Colonic mucosa (tissue), 4 donors: ENCODE measurements around the gene HEXIM1. TPM values are rescaled to one million over a fixed set of nuclear protein-coding genes. Genes with fewer than 3 reads are reported as not detected.

ENCODE experiments used
- DNase-seq: peaks from one replicate; pipeline ENCODE4 v3.0.0-alpha.2; 2020
- H3K27ac ChIP-seq: fragments of 200-600 bp; one replicate; pipeline ENCODE4 v1.8.0; 2021
- H3K27me3 ChIP-seq: fragments of 200-600 bp; one replicate; pipeline ENCODE4 v1.8.0; 2021
- H3K36me3 ChIP-seq: fragments of 200-600 bp; one replicate; pipeline ENCODE4 v1.8.0; 2021
- H3K4me1 ChIP-seq: fragments of 200-600 bp; one replicate; pipeline ENCODE4 v1.8.0; 2021; ENCODE audit warnings: mild to moderate bottlenecking
- H3K4me3 ChIP-seq: fragments of 200-600 bp; one replicate; pipeline ENCODE4 v1.8.0; 2021
- H3K9ac ChIP-seq, 2 donors: one replicate each; pipeline ENCODE4 v1.7.0; 2013; ENCODE audit warnings: control low read depth in 2 of 2, low read depth in 2 of 2, low read length in 2 of 2
- H3K9me3 ChIP-seq: fragments of 200-600 bp; one replicate; pipeline ENCODE4 v1.8.0; 2021
- intact Hi-C: fragments of 100-400 bp; cut with DNase I; formaldehyde crosslinking; loops from one replicate; pipeline ENCODE4 v1.14.1; 2022
- total RNA-seq, 2 donors: library from RNA; stranded (reverse); fragmentation: NEBNext Ultra II Directional in 1 of 2; extraction: Animal tissue kit (Norgen Biotek cat#: 25700) in 1 of 2; gene quantifications; one replicate each; pipeline ENCODE4 v1.2.1, GENCODE V29; 2021
- TF ChIP-seq, protein P1 (sequence below): fragments of 200-600 bp; IDR thresholded peaks from one replicate; pipeline ENCODE4 v1.8.0; 2022; ENCODE audit warnings: antibody characterized with exemption, mild to moderate bottlenecking
- donor health status: healthy.
- donor health status: DM: no; HTN: no; CAD: no.
- donor health status: DM: no; HTN: no; CAD: no.

HEXIM1 gene
- total RNA-seq, 2 donors from 2014 or later: 37.0 to 38.4 TPM

GRCh38 chr17:45102856-45103255 is 45.4 kb upstream of the HEXIM1 start:
- Histone ChIP-seq H3K36me3 (peaks cover 26% of the 10 kb centered on the region), H3K4me1 (no peaks in the 10 kb centered on the region), H3K27ac (no peak overlapping the region)

DNA sequence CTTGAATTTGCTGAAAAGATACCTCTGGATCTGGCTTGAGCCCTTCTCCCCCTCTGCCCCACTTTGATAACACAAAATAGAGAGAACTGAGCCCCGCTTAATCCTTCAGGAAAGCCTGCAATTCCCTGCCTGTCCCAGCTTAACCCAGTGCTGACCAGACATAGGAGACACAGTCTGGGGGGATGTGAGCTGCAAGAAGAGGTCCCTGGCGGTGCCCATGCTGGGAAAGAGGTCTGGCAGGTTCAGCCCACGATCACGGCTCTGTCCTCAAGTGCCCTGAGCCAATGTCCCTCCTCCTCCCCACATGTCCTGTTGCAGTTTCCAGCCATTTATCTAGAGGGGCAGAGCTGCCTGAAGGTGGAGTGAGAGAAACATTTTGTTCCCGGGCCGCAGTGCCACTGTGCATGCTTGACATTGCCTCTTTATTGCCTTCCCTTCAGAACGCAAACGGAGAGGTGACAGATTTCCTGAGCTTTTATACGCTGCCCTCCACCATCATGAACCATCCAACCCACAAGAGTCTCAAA is 44.9 kb upstream of the HEXIM1 start:
- TF ChIP-seq, protein P1, sequence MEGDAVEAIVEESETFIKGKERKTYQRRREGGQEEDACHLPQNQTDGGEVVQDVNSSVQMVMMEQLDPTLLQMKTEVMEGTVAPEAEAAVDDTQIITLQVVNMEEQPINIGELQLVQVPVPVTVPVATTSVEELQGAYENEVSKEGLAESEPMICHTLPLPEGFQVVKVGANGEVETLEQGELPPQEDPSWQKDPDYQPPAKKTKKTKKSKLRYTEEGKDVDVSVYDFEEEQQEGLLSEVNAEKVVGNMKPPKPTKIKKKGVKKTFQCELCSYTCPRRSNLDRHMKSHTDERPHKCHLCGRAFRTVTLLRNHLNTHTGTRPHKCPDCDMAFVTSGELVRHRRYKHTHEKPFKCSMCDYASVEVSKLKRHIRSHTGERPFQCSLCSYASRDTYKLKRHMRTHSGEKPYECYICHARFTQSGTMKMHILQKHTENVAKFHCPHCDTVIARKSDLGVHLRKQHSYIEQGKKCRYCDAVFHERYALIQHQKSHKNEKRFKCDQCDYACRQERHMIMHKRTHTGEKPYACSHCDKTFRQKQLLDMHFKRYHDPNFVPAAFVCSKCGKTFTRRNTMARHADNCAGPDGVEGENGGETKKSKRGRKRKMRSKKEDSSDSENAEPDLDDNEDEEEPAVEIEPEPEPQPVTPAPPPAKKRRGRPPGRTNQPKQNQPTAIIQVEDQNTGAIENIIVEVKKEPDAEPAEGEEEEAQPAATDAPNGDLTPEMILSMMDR: no peak
- no peak overlapping the region for H3K27ac ChIP-seq
- H3K4me1 ChIP-seq: no peaks in the 10 kb centered on the region

More at GRCh38 chr17:45102856-45103255, 45.4 kb upstream of the HEXIM1 start:
- H3K9ac ChIP-seq: no peak overlapping the region
- no peaks in the 10 kb centered on the region for H3K9me3 ChIP-seq
- no peak overlapping the region for H3K4me3 ChIP-seq
- DNase-seq: no peak
- TF ChIP-seq, protein P1: no peak
- intact Hi-C loops: no loop called here
- no peaks in the 10 kb centered on the region for H3K27me3 ChIP-seq

DNA sequence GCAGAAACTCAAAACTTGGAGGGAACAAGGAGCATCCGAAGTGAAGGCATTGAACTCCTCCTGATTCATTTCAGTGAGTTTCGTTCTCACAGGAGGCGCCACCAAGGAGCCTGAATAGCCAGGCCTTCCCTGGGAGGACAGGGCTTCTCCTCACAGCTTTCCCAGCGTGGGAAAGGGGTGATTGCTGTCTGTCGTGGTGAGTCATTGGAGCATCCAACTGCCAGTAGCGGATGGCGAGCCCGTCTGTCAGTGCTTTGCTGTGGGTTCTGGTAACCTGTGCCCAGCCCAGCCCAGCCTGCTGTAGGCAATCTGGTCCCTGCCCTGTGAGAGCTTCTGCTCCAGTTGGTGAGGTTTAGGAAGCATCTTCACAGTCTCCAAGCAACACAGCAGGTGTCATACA is 44.2 kb upstream of the HEXIM1 start:
- H3K27ac ChIP-seq: no peak overlapping the region
- TF ChIP-seq, protein P1: no peak
- H3K4me1 ChIP-seq: no peaks in the 10 kb centered on the region
- no peaks in the 10 kb centered on the region for H3K9me3 ChIP-seq
- H3K27me3 ChIP-seq: no peaks in the 10 kb centered on the region
- intact Hi-C loops: no loop called here
- peaks cover 26% of the 10 kb centered on the region for H3K36me3 ChIP-seq
- H3K4me3 ChIP-seq: no peak overlapping the region
- H3K9ac ChIP-seq: no peak overlapping the region
- no peak for DNase-seq

More for the DNA sequence above, 44.9 kb upstream of the HEXIM1 start:
- Histone ChIP-seq H3K9ac (no peak overlapping the region), H3K4me3 (no peak overlapping the region), H3K27me3 (no peaks in the 10 kb centered on the region), H3K9me3 (no peaks in the 10 kb centered on the region), H3K36me3 (peaks cover 26% of the 10 kb centered on the region)
- DNase-seq: no peak
- intact Hi-C loops: no loop called here

- TF ChIP-seq, protein P1: no peak
- Histone ChIP-seq H3K4me3 (no peak overlapping the region), H3K4me1 (no peaks in the 10 kb centered on the region), H3K9me3 (no peaks in the 10 kb centered on the region), H3K36me3 (peaks cover 26% of the 10 kb centered on the region), H3K27me3 (no peaks in the 10 kb centered on the region), H3K9ac (no peak overlapping the region), H3K27ac (no peak overlapping the region)
- DNase-seq: no peak
- intact Hi-C loops: no loop called here
Measured at GRCh38 chr17:45104497-45104896, 43.8 kb upstream of the HEXIM1 start.

- intact Hi-C loops: no loop called here
- peaks cover 26% of the 10 kb centered on the region for H3K36me3 ChIP-seq
Measured at GRCh38 chr17:45104907-45105624, 43.2 kb upstream of the HEXIM1 start.

More at GRCh38 chr17:45104907-45105624, 43.2 kb upstream of the HEXIM1 start:
- no peaks in the 10 kb centered on the region for H3K9me3 ChIP-seq
- no peaks in the 10 kb centered on the region for H3K27me3 ChIP-seq
- no peaks in the 10 kb centered on the region for H3K4me1 ChIP-seq
- DNase-seq: no peak
- no peak overlapping the region for H3K4me3 ChIP-seq
- no peak overlapping the region for H3K9ac ChIP-seq
- TF ChIP-seq, protein P1: no peak
- H3K27ac ChIP-seq: no peak overlapping the region
